Keratinocyte (primary cell): ENCODE results near the gene H1-8. TPM values are rescaled to one million over a fixed set of nuclear protein-coding genes. Genes with fewer than 3 reads are reported as not detected.

ENCODE experiments used
- DNase-seq: peaks from one replicate; pipeline ENCODE4 v3.0.0-alpha.2; 2011; ENCODE audit warnings: low read depth, missing footprints, low spot score
- FAIRE-seq: peaks from 2 replicates; lab custom pipeline; 2011; peaks lifted over from hg19 to GRCh38; lab: Jason Lieb, UNC
- H2AFZ ChIP-seq: 2 replicates; pipeline ENCODE4 v1.6.0; 2012; ENCODE audit warnings: low read length, control low read depth, inconsistent platforms; ENCODE audit not compliant: control insufficient read depth
- H3K27ac ChIP-seq: 2 replicates; pipeline ENCODE4 v1.5.1; 2011; ENCODE audit warnings: low read length; ENCODE audit not compliant: control insufficient read depth, insufficient read depth
- H3K27me3 ChIP-seq: 3 replicates; pipeline ENCODE4 v1.6.0; 2011; ENCODE audit warnings: low read length; ENCODE audit not compliant: control insufficient read depth, insufficient read depth; ENCODE audit errors: extremely low read depth
- H3K36me3 ChIP-seq, 2 experiments: 2 replicates in 1 of 2; 3 replicates in 1 of 2; pipeline ENCODE4 v1.5.1; 2011; ENCODE audit warnings: low read length in 2 of 2, mild to moderate bottlenecking in 1 of 2; ENCODE audit not compliant: control insufficient read depth in 2 of 2, insufficient read depth in 2 of 2; ENCODE audit errors: extremely low read depth in 1 of 2
- H3K4me1 ChIP-seq: 3 replicates; pipeline ENCODE4 v1.5.1; 2011; ENCODE audit warnings: low read length; ENCODE audit not compliant: control insufficient read depth, insufficient read depth; ENCODE audit errors: extremely low read depth
- H3K4me2 ChIP-seq: 3 replicates; pipeline ENCODE4 v1.6.0; 2011; ENCODE audit warnings: low read depth, low read length; ENCODE audit not compliant: control insufficient read depth, insufficient read depth; ENCODE audit errors: extremely low read depth
- H3K4me3 ChIP-seq, 3 experiments: fragments of 200-600 bp in 1 of 3; sonication (generic) in 1 of 3; 2 replicates in 2 of 3; 3 replicates in 1 of 3; pipeline ENCODE4 v1.5.1; 2011 to 2016; ENCODE audit warnings: low read length in 3 of 3, mild to moderate bottlenecking in 3 of 3, control low read depth in 2 of 3, inconsistent platforms in 1 of 3, low read depth in 1 of 3, mixed read lengths in 1 of 3, mixed run types in 1 of 3, moderate library complexity in 1 of 3; ENCODE audit not compliant: control insufficient read depth in 2 of 3, insufficient read depth in 2 of 3; ENCODE audit errors: extremely low read depth in 1 of 3
- H3K79me2 ChIP-seq: 2 replicates; pipeline ENCODE4 v1.6.0; 2012; ENCODE audit warnings: low read length; ENCODE audit not compliant: control insufficient read depth, insufficient read depth
- H3K9ac ChIP-seq: 3 replicates; pipeline ENCODE4 v1.6.0; 2011; ENCODE audit warnings: low read length; ENCODE audit not compliant: control insufficient read depth, insufficient read depth; ENCODE audit errors: extremely low read depth
- H3K9me1 ChIP-seq: 3 replicates; pipeline ENCODE4 v1.6.0; 2011; ENCODE audit warnings: low read length; ENCODE audit not compliant: control insufficient read depth, insufficient read depth; ENCODE audit errors: extremely low read depth
- H3K9me3 ChIP-seq: 2 replicates; pipeline ENCODE4 v1.5.1; 2012; ENCODE audit warnings: low read depth, low read length; ENCODE audit not compliant: control insufficient read depth
- H4K20me1 ChIP-seq: 3 replicates; pipeline ENCODE4 v1.6.0; 2011; ENCODE audit warnings: low read length; ENCODE audit not compliant: control insufficient read depth, insufficient read depth; ENCODE audit errors: extremely low read depth
- CTCF ChIP-seq, 3 experiments: IDR thresholded peaks in 1 of 3; conservative IDR thresholded peaks in 1 of 3; optimal IDR thresholded peaks in 1 of 3; 2 replicates in 2 of 3; 3 replicates in 1 of 3; pipeline versions ENCODE3 to v1.5.1; 2011; ENCODE audit warnings: low read length in 3 of 3, mild to moderate bottlenecking in 3 of 3, moderate library complexity in 2 of 3, control low read depth in 1 of 3, inconsistent platforms in 1 of 3; ENCODE audit not compliant: insufficient read depth in 2 of 3; ENCODE audit errors: extremely low read depth in 1 of 3
- EZH2 ChIP-seq: IDR thresholded peaks from one replicate; pipeline ENCODE4 v1.6.1; 2012; ENCODE audit warnings: inconsistent platforms, mild to moderate bottlenecking, low read length, moderate library complexity
- dilution Hi-C: fragments of 300-500 bp; cut with MboI; formaldehyde crosslinking; loops from one replicate; pipeline ENCODE4 v1.7.0; 2020; ENCODE audit warnings: low sequenced_read_pairs; ENCODE audit not compliant: extremely low pct_ligation_motif_present
- polyA plus RNA-seq, 5 experiments: library from polyadenylated mRNA; depleted of rRNA in 3 of 5; stranded (reverse) in 3 of 5; stranded (forward) in 1 of 5; unstranded in 1 of 5; fragments of >200 nt; gene quantifications; 1 replicate in 1 of 5; 2 replicates in 3 of 5; 3 replicates in 1 of 5; pipeline versions ENCODE4 v1.2.1 to v1.2.3, GENCODE V29; 2011 to 2012; ENCODE audit warnings: missing spikeins in 2 of 5, low read depth in 1 of 5, low replicate concordance in 1 of 5

H1-8 gene
- polyA plus RNA-seq, 1 donor (not counting 4 experiments of a cell fraction or from before 2014, with no cell fraction given), result not detected

- no peak overlapping the region for H3K9ac ChIP-seq
- H3K27me3 ChIP-seq, result no peaks in the 10 kb centered on the region
- H3K4me2 ChIP-seq, result no peak overlapping the region
- H3K27ac ChIP-seq, result no peak overlapping the region
- H3K4me1 ChIP-seq, result no peaks in the 10 kb centered on the region
- H4K20me1 ChIP-seq, result no peaks in the 10 kb centered on the region
- TF ChIP-seq EZH2, result no peak
- TF ChIP-seq CTCF (optimal IDR thresholded peaks at IDR 0.05 in 1 of 3, IDR thresholded peaks at IDR 0.05 in 1 of 3, conservative IDR thresholded peaks at IDR 0.05 in 1 of 3; ENCODE audit: extremely low read depth in 1 of 3, insufficient read depth in 2 of 3, low read length in 3 of 3), result no peak
- peaks cover 0 to 4% of the 10 kb centered on the region in 2 experiments for H3K36me3 ChIP-seq
- DNase-seq (no peak), FAIRE-seq (no peak)
- dilution Hi-C loops, result no loop called here
- no peaks in the 10 kb centered on the region for H3K9me3 ChIP-seq
- no peaks in the 10 kb centered on the region for H3K9me1 ChIP-seq
- H2AFZ ChIP-seq, result no peak overlapping the region
- H3K79me2 ChIP-seq, result no peaks in the 10 kb centered on the region
- H3K4me3 ChIP-seq, result no peak overlapping the region
These were observed 30.4 kb upstream of the H1-8 start for GRCh38 chr3:129512595-129512994.

GRCh38 chr3:129513705-129514104 lies 29.3 kb upstream of the H1-8 start:
- Histone ChIP-seq H3K4me3 (no peak overlapping the region), H3K9me1 (no peaks in the 10 kb centered on the region), H3K27ac (no peak overlapping the region), H4K20me1 (no peaks in the 10 kb centered on the region), H3K9me3 (no peaks in the 10 kb centered on the region), H3K4me2 (no peak overlapping the region), H3K36me3 (peaks cover 0 to 4% of the 10 kb centered on the region in 2 experiments), H2AFZ (no peak overlapping the region), H3K79me2 (no peaks in the 10 kb centered on the region), H3K4me1 (no peaks in the 10 kb centered on the region), H3K27me3 (no peaks in the 10 kb centered on the region), H3K9ac (no peak overlapping the region)
- TF ChIP-seq CTCF (optimal IDR thresholded peaks at IDR 0.05 in 1 of 3, IDR thresholded peaks at IDR 0.05 in 1 of 3, conservative IDR thresholded peaks at IDR 0.05 in 1 of 3; ENCODE audit: extremely low read depth in 1 of 3, insufficient read depth in 2 of 3, low read length in 3 of 3) (no peak), EZH2 (no peak)
- dilution Hi-C loops, result no loop called here
- FAIRE-seq, result no peak
- no peak for DNase-seq
